ENCODE measurements around the gene MRGPRG. TPM values are rescaled to one million over a fixed set of nuclear protein-coding genes. Genes with fewer than 3 reads are reported as not detected.
A peak's percentile ranks its signal among the peaks of the same experiment; 100 is the strongest.

MRGPRG gene
- total and polyA plus RNA-seq, 3 experiments from 2014 or later, result not detected

- H3K4me3 ChIP-seq (ENCODE audit: low read length), result no peak overlapping the region
- no peaks in the 10 kb centered on the region for H3K36me3 ChIP-seq (ENCODE audit: insufficient read depth, low read length)
- Mint-ChIP-seq H3K4me3 (no peak overlapping the region), H3K27ac (no peak overlapping the region), H3K4me1 (peaks cover 0 to 6% (median 0%) of the 10 kb centered on the region in 3 donors), H3K9me3 (peaks cover 0 to 8% (median under 1%) of the 10 kb centered on the region in 5 donors), H3K36me3 (peaks cover 0 to 7% (median 0%) of the 10 kb centered on the region in 3 donors), H3K27me3 (peaks cover 12 to 17% of the 10 kb centered on the region in 2 donors)
- H3K27me3 ChIP-seq (ENCODE audit: insufficient read depth, low read length, poor library complexity, severe bottlenecking), result no peaks in the 10 kb centered on the region
- no peak overlapping the region for H3K27ac ChIP-seq (ENCODE audit: low read depth, low read length)
- CTCF ChIA-PET, result no interaction called here
- H3K4me1 ChIP-seq (ENCODE audit: insufficient read depth, low read length), result no peaks in the 10 kb centered on the region
- DNase-seq, result peak in 1 of 5 donors; percentile 22
- H3K9me3 ChIP-seq (ENCODE audit: low read length), result no peaks in the 10 kb centered on the region
- POLR2A ChIA-PET, result no interaction called here
Measured at GRCh38 chr11:3206156-3206921, 12.3 kb downstream of the MRGPRG start.

GRCh38 chr11:3205261-3206155 lies 13.1 kb downstream of the MRGPRG start:
- DNase-seq, result peak in 1 of 5 donors; percentile 16

DNA sequence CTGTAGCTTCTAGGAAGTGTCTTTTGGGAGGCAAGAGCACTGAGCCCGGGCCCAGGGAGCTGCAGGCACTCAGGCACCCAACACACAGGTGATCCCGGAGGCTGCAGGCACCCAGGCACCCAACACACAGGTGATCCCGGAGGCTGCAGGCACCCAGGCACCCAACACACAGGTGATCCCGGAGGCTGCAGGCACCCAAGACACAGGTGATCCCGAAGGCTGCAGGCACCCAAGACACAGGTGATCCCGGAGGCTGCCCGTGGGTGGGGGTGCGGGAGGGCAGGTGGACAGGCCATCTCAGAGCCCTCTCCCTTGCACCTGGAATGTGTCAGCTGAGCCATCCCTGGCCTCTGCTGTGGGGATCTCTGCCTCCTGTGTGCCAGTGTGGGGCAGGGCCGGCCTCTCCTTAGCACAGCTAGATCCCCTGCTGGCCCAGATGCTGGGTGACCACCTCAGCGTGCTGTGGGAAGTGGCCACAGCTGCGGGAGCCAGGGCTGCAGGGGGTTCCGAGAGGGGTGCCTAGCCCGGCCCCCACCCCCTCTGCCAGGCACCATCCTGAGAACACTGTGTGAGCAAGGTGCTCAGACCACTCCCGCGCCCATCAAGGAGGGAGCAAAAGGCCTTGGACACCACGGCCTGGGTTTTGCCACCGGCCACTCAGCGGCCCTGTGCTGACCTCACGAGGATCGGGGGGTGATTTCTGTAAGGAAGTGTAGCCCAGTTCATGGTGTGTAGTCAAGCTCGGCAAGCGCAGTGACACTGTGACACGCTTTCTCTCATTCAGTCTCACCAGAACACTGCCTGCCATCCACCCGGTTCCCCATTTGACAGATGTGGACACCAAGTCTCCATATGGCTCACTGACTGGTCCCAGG lies 14.2 kb downstream of the MRGPRG start:
- DNase-seq, result peak in 1 of 5 donors; percentile 36
- POLR2A ChIA-PET, result no interaction called here
- peak overlapping the region in 1 of 8 donors; percentile 51 for H3K27ac Mint-ChIP-seq
- H3K4me1 ChIP-seq (ENCODE audit: insufficient read depth, low read length), result no peaks in the 10 kb centered on the region
- H3K4me3 ChIP-seq (ENCODE audit: low read length), result no peak overlapping the region
- peaks cover 14% of the 10 kb centered on the region in 2 donors for H3K27me3 Mint-ChIP-seq
- no peaks in the 10 kb centered on the region for H3K36me3 Mint-ChIP-seq
- CTCF ChIA-PET, result interaction anchor here (1.2 kb wide), 1 partner anchor 113 kb away, joined by 3 read pairs; no protein-coding TSS in a partner anchor
- no peak overlapping the region for H3K4me3 Mint-ChIP-seq
- H3K36me3 ChIP-seq (ENCODE audit: insufficient read depth, low read length), result no peaks in the 10 kb centered on the region
- peaks cover 0 to 6% (median 0%) of the 10 kb centered on the region in 3 donors for H3K4me1 Mint-ChIP-seq
- no peak overlapping the region for H3K27ac ChIP-seq (ENCODE audit: low read depth, low read length)
- H3K9me3 Mint-ChIP-seq, result no peaks in the 10 kb centered on the region
- no peaks in the 10 kb centered on the region for H3K9me3 ChIP-seq (ENCODE audit: low read length)
- no peaks in the 10 kb centered on the region for H3K27me3 ChIP-seq (ENCODE audit: insufficient read depth, low read length, poor library complexity, severe bottlenecking)

More at GRCh38 chr11:3205261-3206155, 13.1 kb downstream of the MRGPRG start:
- Histone ChIP-seq H3K27ac (ENCODE audit: low read depth, low read length) (no peak overlapping the region), H3K4me3 (ENCODE audit: low read length) (no peak overlapping the region), H3K4me1 (ENCODE audit: insufficient read depth, low read length) (no peaks in the 10 kb centered on the region), H3K36me3 (ENCODE audit: insufficient read depth, low read length) (no peaks in the 10 kb centered on the region), H3K27me3 (ENCODE audit: insufficient read depth, low read length, poor library complexity, severe bottlenecking) (no peaks in the 10 kb centered on the region), H3K9me3 (ENCODE audit: low read length) (no peaks in the 10 kb centered on the region)
- Mint-ChIP-seq H3K27me3 (peaks cover 12 to 17% of the 10 kb centered on the region in 2 donors), H3K36me3 (no peaks in the 10 kb centered on the region), H3K4me3 (no peak overlapping the region), H3K27ac (peak overlapping the region in 2 of 8 donors; percentile 51 to 91), H3K4me1 (peaks cover 0 to 6% (median 0%) of the 10 kb centered on the region in 3 donors), H3K9me3 (no peaks in the 10 kb centered on the region)
- CTCF ChIA-PET, result no interaction called here
- POLR2A ChIA-PET, result no interaction called here

DNA sequence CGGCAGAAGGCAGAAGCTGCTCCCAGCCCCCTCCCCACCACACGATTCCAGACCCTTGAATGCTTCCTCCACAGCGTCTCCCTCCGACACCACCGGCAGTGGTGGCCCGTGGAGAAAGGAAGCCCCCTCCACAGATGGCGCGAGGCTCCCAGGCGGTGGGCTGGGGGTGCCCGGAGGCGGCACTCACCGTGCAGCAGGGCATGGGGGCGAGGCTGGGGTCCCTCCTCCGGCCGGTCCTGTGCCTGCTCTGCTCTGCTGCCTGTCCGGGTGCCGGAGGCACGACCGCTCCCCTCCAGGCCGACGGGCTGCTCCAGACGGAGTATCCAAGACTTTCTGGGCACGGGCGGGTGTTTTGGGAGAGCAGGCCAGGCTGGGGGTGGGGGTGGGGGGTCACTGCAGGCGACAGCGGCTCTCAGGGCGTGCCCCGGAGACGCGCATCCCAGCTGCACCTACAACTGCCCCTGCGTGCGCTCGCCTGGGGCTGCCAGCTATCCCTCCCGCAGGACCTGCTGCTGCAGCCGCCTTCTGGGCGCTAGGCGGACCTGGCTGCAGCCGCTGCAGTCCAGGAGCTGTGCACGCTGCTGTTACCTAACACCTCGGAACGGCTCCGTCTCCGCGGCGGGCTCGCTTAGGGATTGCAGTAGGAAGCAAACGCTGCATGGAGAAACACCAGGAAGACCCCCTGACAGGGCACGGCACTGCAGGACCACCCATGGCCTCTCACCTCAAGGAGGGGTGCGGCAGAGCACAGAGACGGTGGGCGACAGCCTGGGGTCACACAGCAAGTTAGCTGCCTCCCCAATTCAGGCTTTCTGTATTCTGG lies 15.2 kb downstream of the MRGPRG start:
- H3K27me3 ChIP-seq (ENCODE audit: insufficient read depth, low read length, poor library complexity, severe bottlenecking), result no peaks in the 10 kb centered on the region
- no peaks in the 10 kb centered on the region for H3K4me1 ChIP-seq (ENCODE audit: insufficient read depth, low read length)
- POLR2A ChIA-PET, result no interaction called here
- Mint-ChIP-seq H3K27me3 (peaks cover 12 to 14% of the 10 kb centered on the region in 2 donors), H3K9me3 (no peaks in the 10 kb centered on the region), H3K4me1 (peaks cover 0 to 6% (median 0%) of the 10 kb centered on the region in 3 donors), H3K27ac (no peak overlapping the region), H3K4me3 (no peak overlapping the region), H3K36me3 (no peaks in the 10 kb centered on the region)
- CTCF ChIA-PET, result interaction anchor here (1.2 kb wide), 1 partner anchor 112 kb away, joined by 3 read pairs; no protein-coding TSS in a partner anchor
- no peak overlapping the region for H3K4me3 ChIP-seq (ENCODE audit: low read length)
- H3K9me3 ChIP-seq (ENCODE audit: low read length), result no peaks in the 10 kb centered on the region
- peak in 1 of 5 donors; percentile 27 for DNase-seq
- H3K27ac ChIP-seq (ENCODE audit: low read depth, low read length), result no peak overlapping the region
- no peaks in the 10 kb centered on the region for H3K36me3 ChIP-seq (ENCODE audit: insufficient read depth, low read length)

GRCh38 chr11:3202759-3203158 lies 15.9 kb downstream of the MRGPRG start:
- Histone ChIP-seq H3K27me3 (ENCODE audit: insufficient read depth, low read length, poor library complexity, severe bottlenecking) (no peaks in the 10 kb centered on the region), H3K9me3 (ENCODE audit: low read length) (no peaks in the 10 kb centered on the region), H3K4me3 (ENCODE audit: low read length) (no peak overlapping the region), H3K36me3 (ENCODE audit: insufficient read depth, low read length) (no peaks in the 10 kb centered on the region), H3K4me1 (ENCODE audit: insufficient read depth, low read length) (no peaks in the 10 kb centered on the region), H3K27ac (ENCODE audit: low read depth, low read length) (no peak overlapping the region)
- H3K4me3 Mint-ChIP-seq, result peak overlapping the region in 2 of 7 donors; percentile 10 to 47
- DNase-seq, result peak in 3 of 5 donors; percentile 12 to 40 (median 17)
- ChIA-PET POLR2A (no interaction called here), CTCF (no interaction called here)
- H3K36me3 Mint-ChIP-seq, result no peaks in the 10 kb centered on the region
- no peak overlapping the region for H3K27ac Mint-ChIP-seq
- H3K4me1 Mint-ChIP-seq, result peaks cover 0 to 6% (median 0%) of the 10 kb centered on the region in 3 donors
- H3K9me3 Mint-ChIP-seq, result no peaks in the 10 kb centered on the region
- peaks cover 14% of the 10 kb centered on the region in 2 donors for H3K27me3 Mint-ChIP-seq

DNA sequence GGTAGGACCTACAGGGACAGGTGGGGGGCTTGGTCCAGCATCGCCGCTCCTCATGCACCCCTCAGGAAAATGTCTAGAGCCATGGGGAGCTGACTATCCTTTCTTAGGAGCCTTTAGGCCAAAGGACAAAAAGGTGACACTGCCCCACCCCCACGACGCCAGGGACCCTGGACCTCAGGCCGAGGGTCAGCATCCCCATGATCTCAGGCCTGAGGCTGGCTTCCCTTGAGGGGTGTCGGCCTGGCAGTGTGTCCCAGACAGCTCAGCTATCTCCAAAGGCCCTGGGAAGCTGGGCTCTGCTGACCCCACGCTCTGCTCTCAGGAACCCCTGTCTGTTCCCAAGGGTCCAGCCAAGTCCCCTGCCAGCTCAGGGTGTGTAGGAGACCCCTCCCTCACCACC lies 16.3 kb downstream of the MRGPRG start:
- Mint-ChIP-seq H3K4me3 (peak overlapping the region in 2 of 7 donors; percentile 10 to 47), H3K4me1 (peaks cover 0 to 6% (median 0%) of the 10 kb centered on the region in 3 donors), H3K9me3 (no peaks in the 10 kb centered on the region), H3K27ac (no peak overlapping the region), H3K27me3 (peaks cover 14% of the 10 kb centered on the region in 2 donors), H3K36me3 (no peaks in the 10 kb centered on the region)
- Histone ChIP-seq H3K4me1 (ENCODE audit: insufficient read depth, low read length) (no peaks in the 10 kb centered on the region), H3K27me3 (ENCODE audit: insufficient read depth, low read length, poor library complexity, severe bottlenecking) (no peaks in the 10 kb centered on the region), H3K27ac (ENCODE audit: low read depth, low read length) (no peak overlapping the region), H3K9me3 (ENCODE audit: low read length) (no peaks in the 10 kb centered on the region), H3K36me3 (ENCODE audit: insufficient read depth, low read length) (no peaks in the 10 kb centered on the region), H3K4me3 (ENCODE audit: low read length) (no peak overlapping the region)
- POLR2A ChIA-PET, result no interaction called here
- CTCF ChIA-PET, result no interaction called here
- peak in 1 of 5 donors; percentile 17 for DNase-seq

GRCh38 chr11:3201677-3202181 lies 16.9 kb downstream of the MRGPRG start:
- CTCF ChIA-PET, result no interaction called here
- H3K9me3 ChIP-seq (ENCODE audit: low read length), result no peaks in the 10 kb centered on the region
- Mint-ChIP-seq H3K27ac (no peak overlapping the region), H3K27me3 (peaks cover 14% of the 10 kb centered on the region in 2 donors), H3K4me1 (peaks cover 0 to 6% (median 0%) of the 10 kb centered on the region in 3 donors), H3K36me3 (no peaks in the 10 kb centered on the region), H3K9me3 (no peaks in the 10 kb centered on the region), H3K4me3 (no peak overlapping the region)
- H3K4me1 ChIP-seq (ENCODE audit: insufficient read depth, low read length), result no peaks in the 10 kb centered on the region
- no peak overlapping the region for H3K4me3 ChIP-seq (ENCODE audit: low read length)
- H3K36me3 ChIP-seq (ENCODE audit: insufficient read depth, low read length), result no peaks in the 10 kb centered on the region
- POLR2A ChIA-PET, result no interaction called here
- H3K27ac ChIP-seq (ENCODE audit: low read depth, low read length), result no peak overlapping the region
- no peaks in the 10 kb centered on the region for H3K27me3 ChIP-seq (ENCODE audit: insufficient read depth, low read length, poor library complexity, severe bottlenecking)
- DNase-seq, result peak in 1 of 5 donors; percentile 37

All from CD8-positive, alpha-beta memory T cell (primary cell).